HG03457 (cell line): ENCODE data around the gene TAF1B.

Experiments used
- ATAC-seq: cut with Tn5 transposase; IDR thresholded peaks from one replicate; pipeline ENCODE4 v1.9.1; 2021; ENCODE audit warnings: moderate number of reproducible peaks; ENCODE audit not compliant: unreplicated experiment

The TAF1B gene

DNA sequence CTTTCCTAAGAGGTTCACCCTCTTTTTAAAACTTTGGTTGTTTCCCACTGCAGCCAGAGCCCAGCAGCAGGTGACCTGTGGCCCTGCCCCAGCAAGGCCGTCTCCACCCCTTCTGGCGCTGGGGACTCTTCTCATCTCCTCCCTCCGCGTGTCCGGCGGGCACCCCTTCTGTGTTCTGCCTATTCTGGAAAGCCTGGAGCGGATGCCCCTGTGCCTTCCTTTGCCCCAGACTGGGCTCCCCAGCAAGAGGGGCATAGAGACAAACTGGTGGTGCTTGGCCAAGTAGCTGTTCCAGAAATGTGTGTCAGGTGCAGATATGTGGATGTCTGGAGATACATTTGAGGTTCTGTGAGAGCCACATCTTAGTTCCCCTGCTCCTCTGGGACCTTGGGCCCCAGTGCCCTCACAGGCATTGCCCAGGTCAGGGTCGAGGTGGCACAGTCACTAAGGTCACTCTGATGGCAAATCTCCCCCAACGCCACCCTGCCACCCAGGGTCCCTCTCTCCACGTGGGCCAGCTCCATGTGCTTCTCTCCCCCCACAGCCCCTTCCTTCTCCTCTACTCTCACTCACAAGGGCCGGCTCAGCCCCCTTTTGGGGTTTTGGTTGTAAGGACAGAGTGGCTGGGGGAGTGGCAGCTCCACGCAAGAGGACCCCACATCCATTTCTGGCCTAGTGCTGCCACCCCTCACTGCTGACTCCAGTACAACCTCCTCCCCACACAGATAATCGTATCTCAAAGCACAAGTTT is 35.5 kb upstream of the TAF1B start:
- no peak for ATAC-seq

- no peak for ATAC-seq
Observed at GRCh38 chr2:9808334-9809063, 34.8 kb upstream of the TAF1B start.

- no peak for ATAC-seq
Observed at GRCh38 chr2:9809064-9809356, 34.3 kb upstream of the TAF1B start.

DNA sequence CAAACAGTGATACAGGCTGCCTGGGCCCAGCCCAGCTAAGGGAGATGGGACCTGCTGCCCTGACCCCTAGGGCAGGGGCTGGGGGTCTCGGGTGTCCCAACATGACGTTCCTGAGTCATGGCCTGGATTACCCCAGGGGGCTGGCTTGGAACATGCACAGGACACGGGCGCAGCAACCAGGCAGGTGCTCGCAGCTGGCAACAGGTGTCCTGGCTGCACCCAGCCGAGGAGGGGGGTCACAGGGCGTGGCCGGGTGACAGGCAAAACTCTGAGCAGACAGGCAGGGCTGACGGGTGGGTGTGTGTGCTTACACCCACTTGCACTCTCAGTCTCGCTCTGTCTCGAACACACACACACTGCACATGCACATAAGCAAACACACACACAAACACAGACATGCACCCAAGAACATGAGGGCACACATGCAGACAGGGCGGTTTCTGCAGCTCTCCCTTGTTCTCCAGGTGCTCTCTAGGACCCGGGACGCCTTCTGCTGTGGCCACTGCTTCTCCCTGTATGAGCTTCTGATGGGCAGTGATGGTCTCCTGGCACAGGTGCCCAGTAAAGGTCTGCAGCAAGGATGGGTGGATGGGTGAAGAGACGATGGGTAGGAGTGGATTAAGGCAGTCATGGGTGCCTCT is 33.7 kb upstream of the TAF1B start:
- ATAC-seq = no peak

GRCh38 chr2:9811216-9811615 is 32.1 kb upstream of the TAF1B start:
- ATAC-seq = no peak

GRCh38 chr2:9811679-9812511 is 31.4 kb upstream of the TAF1B start:
- no peak for ATAC-seq

- ATAC-seq = no peak
Observed at GRCh38 chr2:9812945-9813311, 30.3 kb upstream of the TAF1B start.

GRCh38 chr2:9813312-9814128 is 29.8 kb upstream of the TAF1B start:
- ATAC-seq = no peak

DNA sequence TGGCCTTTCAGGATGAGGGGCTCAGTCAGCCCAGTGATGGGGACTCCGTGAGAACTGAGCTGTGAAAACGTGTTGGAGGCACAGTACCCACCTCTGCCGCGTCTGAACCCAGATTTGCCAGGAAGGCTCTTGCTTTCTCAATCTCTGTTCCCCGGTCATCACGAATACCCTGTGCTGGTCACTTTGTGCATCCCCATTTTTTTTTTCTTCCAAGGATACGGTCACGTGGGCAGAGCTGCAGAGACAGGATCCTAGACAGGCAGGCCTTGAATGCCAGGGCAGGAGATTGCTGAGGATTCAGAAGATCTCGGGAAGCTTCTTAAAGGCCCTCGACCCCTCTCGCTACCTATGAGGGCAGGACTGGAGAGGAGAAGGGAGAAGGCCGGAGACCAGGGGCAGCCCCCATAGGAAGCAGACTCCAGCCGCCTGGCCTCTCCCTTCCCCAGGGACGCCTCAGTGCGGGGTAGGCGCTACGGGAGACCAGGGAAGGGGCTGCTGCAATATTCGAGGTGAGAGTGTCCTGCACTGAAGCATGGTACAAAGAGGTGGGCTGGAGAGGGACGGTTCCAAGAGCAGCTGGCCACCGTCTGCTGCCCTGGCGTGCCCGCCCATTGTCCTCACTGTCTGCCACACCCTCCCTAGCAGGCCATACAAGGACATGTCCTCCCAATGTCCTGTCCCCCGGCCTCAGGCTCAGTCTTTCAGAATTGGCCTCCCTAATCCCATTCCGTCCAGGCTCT is 29.0 kb upstream of the TAF1B start:
- ATAC-seq = no peak

GRCh38 chr2:9815076-9815475 is 28.2 kb upstream of the TAF1B start:
- ATAC-seq = no peak

DNA sequence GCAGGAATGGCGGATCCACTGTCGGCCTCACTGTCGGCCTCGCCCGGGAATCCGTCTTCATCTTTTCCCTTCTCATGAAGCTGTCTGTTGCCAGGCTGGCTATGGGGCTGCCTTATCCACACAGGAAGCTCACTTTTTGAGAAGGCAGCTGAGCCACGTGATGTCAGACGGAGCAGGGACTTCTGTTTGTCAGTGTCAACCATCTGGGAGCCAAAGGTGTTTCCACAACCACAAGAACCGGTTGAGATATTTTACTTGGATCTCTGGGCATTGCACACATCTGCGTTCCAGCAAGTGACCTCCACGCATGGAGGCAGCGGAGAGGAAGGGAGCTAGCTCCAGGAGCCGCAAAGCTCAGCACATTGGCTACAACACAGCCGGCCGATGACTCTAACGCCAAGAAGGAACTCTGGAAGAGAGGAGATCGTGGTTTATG is 27.4 kb upstream of the TAF1B start:
- no peak for ATAC-seq

GRCh38 chr2:9818097-9818496 is 25.2 kb upstream of the TAF1B start:
- no peak for ATAC-seq

DNA sequence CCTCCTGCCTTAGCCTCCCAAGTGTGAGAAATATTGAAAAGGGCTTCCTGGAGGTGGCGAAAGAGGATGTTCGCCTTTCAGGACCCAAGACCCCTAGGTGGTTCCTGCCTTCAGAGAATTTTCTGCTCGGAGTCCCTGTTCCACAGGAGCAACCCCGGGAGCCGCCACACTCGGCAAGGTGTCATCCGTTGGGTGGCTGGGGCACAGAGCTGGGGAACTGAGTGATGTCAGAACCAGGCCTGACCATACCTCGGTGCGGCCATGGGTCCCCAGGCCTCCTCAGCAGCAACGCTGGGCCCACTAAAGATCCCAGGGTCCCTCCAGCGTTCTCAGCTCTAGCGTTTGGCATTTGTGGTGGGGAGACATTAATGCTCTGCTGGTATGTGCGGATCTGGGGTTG is 23.7 kb upstream of the TAF1B start:
- ATAC-seq = no peak

DNA sequence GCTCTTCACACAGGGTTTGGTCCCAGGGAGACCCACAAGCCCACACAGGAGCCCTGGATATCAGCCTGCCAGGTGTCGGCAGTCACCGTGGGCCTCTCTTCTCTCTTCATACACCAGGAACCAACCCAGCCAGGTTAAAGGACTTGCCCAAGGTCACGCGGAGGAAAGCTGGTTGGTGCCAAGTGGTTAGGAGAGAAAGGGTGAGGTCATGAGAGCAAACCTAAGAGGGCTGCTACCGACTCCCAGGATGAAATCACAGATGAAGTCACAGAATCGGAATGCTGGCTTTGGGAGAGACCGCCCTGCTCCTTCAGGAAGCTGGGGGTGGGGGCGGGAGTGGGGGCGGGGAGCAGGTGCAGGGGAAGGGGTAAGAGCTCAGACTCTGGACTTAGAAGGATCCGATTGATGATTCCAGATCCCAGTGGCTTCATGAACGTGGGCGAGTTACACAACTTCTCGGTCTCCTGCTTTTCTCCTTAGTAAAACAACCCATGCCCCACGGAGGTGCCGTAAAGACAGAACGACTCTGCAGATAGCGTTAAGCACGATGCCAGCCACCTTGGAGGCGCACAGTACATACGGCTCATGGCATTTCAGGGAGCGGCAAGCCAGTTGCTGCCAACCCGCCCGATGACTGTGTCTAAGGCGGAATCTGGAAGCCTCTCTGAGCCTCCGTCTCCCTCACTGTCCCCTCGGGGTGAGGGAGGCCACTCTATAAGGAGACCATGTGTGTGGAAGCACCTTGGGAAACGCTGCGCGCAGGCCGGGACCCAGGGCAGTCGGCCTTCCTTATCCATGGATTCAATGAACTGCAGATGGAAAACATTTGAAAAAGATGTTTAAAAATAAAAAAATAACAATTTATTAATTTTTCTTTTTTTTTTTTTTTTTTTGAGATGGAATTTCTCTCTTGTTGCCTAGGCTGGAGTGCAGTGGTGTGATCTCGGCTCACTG is 23.0 kb upstream of the TAF1B start:
- no peak for ATAC-seq

DNA sequence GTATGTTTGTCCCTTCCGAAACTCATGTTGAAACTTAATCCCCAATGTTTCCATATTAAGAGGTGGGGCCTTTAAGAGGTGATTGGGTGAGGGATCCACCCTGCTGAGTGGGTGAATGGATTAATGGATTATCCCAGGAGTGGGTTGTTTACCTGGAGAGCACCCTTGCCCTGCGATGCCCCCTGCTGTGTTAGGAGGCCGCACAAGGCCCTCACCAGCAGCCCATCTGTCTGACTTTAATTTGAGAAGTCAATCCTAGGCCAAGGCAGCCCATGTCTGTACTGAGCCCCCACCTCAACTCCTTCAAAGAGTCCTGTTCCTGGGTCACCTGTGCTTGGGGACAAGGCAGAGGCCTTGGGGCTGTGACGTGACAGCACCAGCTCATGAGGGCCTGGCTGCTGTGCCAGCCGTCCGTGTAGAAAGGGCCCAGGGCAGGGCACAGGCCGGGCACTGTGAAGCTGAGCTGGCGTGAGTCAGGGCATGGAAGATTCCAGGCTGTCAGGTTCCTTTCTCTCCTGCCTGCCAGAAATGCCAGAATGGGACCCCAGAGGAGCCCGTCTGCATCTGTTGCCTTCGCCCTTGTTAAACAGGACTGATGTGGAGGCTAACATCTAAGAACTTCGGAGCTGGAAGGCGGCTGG is 21.3 kb upstream of the TAF1B start:
- no peak for ATAC-seq

DNA sequence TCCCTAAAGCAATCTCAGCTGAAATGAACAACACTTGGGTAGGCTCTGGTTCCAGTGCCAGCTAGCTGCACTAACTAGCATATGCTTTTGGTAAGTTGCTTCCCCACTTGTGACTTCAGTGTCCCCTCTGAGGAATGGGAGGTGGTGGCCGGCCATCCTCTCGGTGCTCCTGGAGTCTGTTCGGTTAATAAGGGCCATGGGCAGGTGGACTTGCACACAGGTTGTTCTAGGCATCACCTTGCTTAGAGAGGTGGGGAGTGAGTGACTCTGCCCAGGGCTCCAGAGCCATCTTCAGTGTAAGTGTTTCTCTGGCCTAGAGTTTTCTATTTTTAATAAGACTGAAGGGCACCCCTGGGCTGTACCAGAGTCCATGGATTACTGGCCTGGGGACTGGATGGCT is 18.8 kb upstream of the TAF1B start:
- no peak for ATAC-seq

GRCh38 chr2:9824956-9825720 is 18.1 kb upstream of the TAF1B start:
- no peak for ATAC-seq

GRCh38 chr2:9826208-9826607 is 17.1 kb upstream of the TAF1B start:
- no peak for ATAC-seq
